NCI-H82 (cell line): ENCODE data around the gene SSTR3.
"Not testable (repeated sequence)": the region's sequence is repeated elsewhere in the genome, so short reads cannot be mapped to it uniquely, and the experiment has no call there.

Experiments
- DNase-seq: peaks from one replicate; lab custom pipeline; 2025; lab: John Stamatoyannopoulos, UW

The SSTR3 gene

DNA sequence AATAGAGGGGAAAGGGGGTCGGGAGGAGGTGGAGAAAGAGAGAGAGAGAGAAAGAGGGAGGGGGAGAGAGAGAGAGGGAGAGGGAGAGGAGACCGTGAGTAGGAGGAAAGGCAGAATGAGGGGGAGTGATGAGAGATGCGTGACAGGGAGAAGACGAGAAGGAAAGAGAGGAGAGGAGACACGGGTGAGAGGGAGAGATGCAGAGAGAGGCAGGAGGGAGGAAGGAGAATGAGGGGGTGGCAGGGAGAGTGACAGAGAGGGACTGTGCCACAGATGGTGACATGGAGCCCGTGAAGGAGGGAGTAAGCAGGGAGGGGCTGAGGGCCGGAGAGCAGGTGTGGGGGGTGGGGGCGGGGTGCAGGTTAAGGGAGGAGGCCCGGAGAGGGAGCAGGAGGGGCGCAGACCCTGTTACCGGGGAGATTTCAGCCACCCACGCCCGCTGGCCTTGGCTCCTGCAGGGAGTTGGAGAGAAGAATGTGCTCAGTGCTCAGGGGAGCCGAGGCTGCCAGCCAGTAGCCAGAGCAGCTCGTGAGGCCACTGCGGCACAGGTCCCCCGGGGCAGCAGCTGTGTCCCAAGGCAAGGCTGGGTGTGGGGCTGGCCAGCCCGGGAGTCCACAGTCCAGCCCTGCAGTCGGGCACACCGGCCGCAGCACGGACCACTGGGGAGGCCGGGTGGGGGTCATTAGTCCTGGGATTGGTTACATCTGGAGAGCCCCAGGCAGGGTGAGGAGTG is at the start of gene SSTR3:
Gene SSTR3 (minus strand): TSS at position 304 of the 733 bp plus-strand sequence. CDS start 4,674 bp downstream, outside the sequence.
- peak; percentile 18 for DNase-seq

DNA sequence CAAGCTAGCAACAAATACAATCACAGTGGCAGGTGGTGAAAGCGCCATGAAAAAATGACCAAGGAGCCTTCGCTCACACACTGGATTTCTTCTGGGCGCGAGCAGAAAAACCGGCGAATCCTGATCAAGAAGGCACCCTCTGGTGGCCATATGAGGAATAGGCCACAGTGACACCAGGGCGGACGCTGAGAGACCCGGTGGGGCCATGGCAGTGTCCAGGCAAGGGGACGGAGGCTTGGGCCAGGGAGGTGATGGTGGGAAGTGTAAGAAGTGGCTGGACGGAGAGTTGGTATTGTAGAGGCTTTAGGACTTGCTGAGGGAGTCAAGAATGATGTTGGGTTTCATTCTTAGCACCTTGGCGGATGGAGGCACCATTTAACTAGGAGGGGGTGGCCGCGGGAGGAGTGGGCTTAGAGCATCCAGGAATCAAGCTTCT is 48.6 kb upstream of the SSTR3 start:
- DNase-seq: peak; percentile 61

DNA sequence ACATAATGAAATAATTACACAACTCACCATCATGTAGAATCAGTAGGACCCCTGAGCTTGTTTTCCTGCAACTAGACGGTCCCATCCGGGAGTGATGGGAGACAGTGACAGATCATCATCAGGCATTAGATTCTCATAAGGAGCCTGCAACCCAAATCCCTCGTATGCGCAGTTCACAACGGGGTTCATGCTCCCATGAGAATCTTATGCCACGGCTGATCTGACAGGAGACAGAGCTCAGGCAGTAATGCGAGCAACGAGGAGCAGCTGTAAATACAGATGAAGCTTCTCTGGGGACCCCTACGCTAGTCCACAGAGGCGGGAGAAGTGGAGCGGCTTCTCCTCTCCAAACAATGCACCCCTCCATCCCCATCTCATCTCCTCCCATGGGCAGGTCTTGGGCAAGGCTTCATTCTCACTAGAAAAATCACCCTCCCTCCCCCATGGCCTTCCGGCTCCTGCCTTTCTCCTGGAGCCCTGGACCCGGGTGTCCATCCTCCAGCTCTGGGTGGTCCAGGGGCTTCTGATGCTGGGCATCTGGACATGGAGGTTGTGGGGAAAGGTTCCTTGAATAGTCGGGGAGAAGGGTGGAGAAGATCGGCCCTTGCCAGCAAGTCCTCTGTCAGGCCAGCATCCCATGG is 48.0 kb upstream of the SSTR3 start:
- DNase-seq: no peak

DNA sequence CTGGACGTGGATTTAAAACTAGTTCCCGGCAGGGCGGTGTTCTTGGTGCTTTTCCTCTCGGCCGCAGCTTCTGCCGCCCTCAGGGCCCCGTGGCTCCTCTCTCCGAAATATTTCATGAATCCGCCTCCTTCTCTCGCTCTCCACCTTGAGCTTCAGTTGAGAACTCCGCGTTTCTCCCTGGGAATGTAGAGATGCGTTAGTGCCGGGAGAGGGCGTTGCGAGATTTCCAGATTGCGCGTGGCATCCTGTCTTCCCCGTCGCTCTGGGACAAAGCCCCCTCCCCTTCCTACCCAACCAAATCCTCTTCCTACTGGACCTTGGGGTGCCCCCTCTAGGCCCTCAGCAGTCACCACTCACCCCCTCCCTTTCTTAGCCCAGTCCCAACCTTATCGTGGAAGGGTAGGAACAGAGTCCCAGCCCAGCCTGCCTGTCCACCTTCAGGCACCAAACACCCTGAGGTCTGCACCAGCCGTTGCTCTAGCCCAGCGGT is 47.3 kb upstream of the SSTR3 start:
- peak; percentile 50 for DNase-seq

DNA sequence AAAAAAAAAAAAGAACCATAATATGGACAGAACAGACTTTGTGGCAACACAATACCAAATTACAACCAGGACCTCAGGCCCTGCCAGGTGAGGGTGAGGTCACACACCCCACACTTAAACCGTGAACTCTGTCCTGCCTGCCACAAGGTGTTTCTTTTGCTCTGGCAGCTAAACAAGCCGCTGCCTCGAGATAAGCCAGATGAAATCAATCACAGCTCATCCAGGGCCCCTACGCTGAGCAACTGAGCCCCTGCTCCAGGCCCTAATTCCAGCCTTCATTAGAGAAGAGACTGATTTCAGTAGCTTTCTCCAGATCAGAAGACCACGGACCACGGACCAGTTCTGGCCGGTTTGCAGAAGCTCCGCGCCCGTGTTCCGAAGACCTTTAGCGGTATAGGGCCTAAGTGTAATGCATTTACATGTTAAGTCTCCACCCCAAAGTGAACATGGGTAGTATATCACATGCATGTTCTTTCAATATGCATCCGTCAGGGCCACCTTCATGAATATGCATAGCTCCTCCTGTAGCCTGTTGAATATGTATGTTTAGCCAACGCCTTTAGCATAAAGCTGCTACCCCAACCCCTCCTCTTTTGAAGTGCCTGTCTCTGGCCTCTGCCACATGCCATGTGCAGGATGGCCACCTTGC is 46.6 kb upstream of the SSTR3 start:
- DNase-seq: no peak

DNA sequence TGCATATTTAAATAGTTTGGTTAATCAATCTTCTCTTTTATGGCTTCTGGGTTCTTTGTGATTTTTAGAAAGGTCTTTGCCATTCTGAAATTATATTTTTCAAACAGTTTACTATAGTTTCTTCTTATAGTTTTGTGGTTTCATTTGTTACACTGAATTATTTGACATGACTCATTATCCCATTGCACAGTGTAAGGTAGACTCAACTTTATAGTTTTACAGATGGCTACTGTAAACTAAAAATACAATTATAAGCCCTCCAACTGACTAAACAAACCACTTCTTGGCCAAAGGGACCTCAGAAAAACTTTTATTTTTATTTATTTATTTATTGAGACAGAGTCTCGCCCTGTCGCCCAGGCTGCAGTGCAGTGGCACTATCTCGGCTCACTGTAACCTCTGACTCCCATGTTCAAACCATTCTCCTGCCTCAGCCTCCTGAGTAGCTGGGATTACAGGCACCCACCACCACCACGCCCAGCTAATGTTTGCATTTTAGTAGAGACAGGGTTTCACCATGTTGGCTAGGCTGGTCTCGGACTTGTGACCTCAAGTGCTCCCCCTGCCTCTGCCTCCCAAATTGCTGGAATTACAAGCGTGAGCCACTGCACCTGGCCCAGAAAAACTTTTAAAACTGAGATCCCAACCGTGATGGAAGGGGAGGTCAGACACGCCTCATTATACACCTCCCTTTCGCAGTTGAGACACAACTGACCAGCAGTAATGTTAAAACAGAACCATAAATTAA is 45.9 kb upstream of the SSTR3 start:
- DNase-seq: no peak

DNA sequence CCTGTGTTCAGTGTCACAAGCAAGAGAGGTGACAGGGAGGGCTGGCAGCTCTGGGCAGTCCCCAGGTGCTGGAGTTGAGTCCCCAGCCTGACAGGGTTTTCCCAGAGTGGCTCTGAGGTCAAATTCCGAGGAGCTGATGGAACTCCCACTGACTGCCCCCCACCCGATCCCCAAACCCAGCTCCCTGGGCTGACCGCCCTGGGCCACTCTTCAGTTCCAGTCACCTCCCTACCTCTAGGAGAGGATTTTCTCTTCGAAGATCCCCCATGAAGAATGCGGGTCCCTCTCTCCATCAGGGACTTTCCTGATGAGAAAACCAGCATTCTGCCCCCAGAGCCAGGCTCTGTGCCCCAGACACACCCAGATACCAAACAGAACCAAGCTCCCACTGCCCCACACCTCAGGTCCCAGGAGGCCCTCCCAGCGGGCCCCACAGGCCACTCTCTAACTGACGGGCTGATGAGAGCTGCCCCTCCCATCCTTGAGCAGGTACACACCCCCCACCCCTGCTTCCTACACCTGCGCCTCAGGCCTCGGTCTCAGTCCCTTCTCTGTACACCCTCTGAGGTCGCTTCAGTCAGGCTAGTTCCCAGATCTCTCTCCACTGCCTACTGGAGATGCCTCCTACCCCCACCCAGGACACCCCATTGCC is 43.9 kb upstream of the SSTR3 start:
- DNase-seq: no peak

DNA sequence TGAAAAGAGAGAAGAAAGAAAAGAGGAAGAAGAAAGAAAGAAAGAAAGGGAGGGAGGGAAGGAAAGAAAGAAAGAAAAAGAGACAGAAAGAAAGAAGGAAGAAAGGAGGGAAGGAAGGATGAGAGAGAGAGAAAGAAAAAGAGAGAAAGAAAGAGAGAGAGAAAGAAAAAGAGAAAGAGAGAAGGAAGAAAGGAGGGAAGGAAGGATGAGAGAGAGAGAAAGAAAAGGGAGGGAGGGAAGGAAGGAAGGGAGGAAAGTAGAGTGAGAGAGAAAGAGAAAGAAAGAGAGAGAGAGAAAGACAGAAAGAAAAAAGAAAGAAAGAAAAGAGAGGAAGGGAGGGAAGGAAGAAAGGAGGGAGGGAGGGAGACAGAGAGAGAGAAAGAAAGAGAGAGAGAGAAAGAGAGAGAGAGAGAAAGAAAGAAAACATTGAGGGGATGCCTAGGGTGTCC is 43.3 kb upstream of the SSTR3 start:
- no peak for DNase-seq

DNA sequence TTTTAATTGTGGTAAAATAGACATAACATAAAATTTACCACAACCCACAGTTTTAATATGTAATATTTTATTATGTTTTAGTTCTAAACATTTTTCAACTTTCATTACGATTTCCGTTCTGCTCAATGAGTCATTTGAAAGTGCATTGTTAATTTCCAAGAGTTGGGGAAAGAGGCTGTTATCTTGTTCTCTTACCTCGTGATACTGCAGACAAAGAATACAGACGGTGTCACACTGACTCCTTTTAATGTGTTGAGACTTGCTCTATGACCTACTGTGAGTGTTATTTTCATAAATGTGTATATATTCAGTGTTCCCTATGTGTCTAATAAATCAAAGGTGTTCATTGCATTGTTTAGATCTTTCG is 42.6 kb upstream of the SSTR3 start:
- no peak for DNase-seq

DNA sequence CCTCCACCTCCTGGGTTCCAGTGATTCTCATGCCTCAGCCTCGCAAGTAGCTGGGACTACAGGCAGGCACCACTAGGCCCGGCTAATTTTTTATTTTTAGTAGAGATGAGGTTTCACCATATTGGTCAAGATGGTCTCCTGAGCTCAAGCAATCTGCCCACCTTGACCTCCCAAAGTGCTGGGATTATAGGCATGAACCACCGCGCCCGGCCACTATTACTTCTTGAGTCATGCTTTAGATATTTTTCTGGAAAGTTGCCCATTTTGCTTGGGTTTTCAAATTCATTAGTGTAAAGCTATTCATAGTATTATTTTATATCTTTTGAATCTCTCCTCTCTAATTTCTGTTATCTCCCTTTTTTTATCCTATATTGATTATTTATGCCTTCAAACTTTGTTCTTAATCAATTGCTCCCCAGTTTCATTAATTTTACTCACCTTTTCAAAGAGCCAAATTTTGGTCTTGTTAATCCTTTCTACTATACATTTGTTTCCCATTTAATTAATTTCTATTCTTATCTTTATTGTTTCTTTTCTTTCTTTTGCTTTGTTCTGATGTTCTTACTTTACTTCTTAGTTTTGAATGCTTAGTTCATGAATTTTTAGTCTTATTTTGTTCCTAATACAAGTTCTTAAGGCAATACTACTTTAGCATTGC is 42.1 kb upstream of the SSTR3 start:
- no peak for DNase-seq

DNA sequence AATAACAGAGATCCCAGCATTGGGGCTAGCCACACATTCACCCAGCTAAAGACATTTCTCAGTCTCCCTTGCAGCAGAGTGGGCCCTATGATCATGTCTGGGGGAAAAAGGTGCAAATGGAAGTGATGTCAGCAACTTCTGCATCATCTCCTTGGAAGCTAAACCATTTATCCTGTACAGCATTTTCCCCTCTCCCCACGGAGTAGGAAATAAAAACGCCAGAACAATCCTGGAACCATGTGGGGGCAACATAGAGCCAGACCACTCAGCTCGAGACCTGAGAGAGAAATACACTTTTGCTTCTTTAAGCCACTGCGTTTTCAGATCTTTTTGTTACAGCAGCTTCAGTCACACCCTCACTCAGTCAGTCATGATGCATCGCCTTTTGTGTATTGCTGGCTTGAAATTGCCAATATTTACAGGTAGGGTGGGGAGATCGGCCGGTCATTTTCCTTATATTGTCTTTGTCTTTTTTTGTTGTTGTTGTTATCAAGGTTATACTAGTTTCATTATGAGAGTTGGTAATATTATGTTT is 40.9 kb upstream of the SSTR3 start:
- DNase-seq: peak; percentile 12

DNA sequence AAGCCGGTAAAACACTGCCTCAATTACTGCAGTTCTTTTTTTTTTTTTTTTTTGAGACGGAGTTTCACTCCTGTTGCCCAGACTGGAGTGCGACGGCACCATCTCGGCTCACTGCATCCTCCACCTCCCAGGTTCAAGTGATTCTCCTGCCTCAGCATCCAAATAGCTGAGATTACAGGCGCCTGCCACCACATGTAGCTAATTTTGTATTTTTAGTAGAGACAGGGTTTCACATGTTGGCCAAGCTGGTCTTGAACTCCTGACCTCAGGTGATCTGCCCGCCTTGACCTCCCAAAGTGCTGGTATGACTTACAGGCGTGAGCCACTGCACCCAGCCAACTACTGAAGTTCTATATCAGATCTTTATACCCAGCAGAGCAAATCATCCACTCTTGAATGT is 39.6 kb upstream of the SSTR3 start:
- not testable (repeated sequence) for DNase-seq

DNA sequence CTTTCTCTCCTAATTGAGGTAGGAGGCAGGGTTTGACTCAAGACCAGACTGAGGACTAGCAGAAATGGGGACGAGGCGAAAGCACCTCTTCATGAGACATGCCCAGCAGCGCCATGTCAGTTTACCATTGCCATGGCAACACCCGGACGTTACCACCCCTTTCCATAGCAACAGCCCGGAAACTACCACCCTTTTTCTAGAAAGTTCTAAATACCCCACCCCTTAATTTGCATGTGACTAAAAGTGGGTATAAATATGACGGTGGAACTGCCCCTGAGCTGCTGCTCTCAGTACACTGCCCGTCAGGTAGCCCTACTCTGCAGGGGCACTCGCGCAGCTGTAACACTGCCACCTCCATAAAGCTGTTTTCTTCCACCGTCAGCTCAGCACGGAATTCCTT is 37.7 kb upstream of the SSTR3 start:
- no peak for DNase-seq

DNA sequence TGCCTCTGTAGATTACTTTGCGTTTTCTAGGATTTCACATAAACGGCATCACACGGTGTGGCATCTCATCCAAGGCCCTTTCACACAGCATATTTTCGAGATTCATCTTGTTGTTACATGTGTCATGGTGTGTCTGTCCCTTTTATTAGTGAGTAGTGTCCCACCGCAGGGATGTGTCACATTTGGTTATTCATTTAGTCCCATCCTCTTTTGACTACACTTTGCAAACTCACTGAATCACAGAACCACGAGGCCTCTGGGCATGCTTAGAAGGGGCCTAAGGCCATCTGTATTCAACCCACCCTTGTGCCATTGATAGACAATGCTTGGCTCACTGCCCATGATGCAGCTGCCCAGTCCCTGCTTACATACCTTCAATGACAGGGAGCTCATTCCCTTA is 36.0 kb upstream of the SSTR3 start:
- DNase-seq: no peak

DNA sequence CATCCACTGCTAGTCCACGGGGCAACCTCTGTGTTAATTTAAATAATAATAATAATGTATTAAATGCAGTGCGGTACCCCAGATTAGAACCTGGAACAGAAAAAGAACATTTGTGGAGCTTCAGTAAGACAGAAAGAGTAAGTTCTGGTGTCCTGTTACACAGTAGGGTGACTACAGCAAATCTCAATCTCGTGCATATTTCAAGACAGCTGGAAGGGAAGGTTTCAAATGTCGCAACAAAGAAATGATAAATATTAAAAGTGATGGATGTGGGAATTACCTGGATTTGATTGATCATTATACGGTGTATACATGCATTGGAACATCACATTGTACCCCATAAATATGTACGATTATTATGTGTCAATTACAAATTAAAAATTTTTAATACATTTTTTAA is 33.5 kb upstream of the SSTR3 start:
- no peak for DNase-seq

DNA sequence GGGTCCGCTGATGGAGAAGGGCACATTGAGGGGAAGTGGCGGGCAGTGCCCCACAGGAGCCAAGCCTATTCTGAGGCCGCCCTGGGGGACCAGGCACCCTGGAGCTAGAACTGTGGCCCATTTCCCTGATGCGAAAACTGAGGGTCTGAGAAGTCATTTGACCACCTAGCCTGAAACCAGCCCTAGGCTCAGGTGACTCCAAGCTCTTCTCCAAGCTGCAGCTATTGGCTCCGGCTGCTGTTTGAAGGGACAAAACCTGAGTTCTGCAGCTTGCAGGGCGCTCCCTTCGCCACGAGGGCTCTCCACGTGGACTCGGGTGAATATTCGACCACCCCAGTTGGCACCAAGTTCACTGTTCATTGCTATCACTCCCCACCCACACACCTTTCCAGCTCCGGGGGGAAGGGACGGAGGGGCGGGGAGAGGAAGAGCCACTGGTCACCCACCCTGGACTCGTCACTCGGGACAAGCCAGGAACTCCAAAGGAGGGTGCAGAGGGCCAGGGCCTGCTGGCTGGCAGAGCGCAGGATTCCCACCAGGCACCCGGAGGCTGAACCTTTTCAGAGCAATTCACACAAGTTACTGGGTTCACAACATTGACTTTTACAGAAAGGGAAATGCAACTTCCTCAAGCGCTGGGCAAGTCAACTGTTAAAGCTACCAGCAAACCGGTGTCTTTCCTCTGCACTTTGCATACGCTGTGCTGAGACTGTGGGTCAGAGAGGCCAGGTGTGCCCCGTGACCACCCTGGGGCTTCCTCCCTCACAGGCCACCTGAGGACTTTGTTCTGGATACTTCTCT is 32.8 kb upstream of the SSTR3 start:
- no peak for DNase-seq

DNA sequence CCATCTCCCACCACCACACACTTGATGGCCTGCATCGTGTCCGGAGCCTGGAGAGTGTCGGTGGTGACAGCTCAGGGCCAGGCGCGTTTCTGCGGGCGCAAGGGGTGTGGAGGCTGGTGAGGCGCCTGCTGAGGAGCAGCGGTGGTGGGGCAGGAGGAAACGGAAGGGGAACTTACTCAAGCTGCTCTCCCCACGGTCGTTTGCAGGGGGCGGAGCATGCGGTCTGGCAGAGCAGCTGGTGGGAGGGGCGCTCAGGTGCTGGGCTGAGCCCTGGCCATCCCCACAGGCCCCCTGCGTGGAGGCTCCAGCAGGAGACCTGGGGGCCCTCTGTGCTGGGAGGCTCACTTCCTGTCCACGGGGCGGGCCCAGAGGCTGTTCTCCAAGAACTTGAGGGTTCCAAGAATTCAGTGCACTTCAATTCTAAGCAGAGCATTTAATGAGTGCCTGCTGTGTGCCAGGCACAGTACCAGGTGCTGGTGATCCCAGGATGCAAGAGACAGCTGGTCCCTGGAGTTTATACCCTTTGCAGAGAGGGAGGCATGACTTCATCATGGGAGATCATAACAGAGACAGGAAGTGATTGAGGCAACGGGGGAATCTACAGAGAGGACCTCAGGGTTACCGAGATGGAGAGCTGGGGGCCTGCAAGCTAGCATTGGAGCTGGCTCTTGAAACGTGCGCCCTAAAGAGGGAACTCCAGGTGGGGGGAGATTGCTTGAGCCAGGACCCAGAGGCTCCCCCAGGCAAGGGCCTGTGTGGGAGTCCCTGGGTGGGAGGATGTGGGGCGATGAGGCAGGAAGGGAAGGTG is 32.0 kb upstream of the SSTR3 start, which contains the start of gene RAC2:
Gene RAC2 (minus strand): TSS at position 156 of the 808 bp plus-strand sequence. CDS start 121 bp downstream, at position 35.
- DNase-seq: peak; percentile 35

DNA sequence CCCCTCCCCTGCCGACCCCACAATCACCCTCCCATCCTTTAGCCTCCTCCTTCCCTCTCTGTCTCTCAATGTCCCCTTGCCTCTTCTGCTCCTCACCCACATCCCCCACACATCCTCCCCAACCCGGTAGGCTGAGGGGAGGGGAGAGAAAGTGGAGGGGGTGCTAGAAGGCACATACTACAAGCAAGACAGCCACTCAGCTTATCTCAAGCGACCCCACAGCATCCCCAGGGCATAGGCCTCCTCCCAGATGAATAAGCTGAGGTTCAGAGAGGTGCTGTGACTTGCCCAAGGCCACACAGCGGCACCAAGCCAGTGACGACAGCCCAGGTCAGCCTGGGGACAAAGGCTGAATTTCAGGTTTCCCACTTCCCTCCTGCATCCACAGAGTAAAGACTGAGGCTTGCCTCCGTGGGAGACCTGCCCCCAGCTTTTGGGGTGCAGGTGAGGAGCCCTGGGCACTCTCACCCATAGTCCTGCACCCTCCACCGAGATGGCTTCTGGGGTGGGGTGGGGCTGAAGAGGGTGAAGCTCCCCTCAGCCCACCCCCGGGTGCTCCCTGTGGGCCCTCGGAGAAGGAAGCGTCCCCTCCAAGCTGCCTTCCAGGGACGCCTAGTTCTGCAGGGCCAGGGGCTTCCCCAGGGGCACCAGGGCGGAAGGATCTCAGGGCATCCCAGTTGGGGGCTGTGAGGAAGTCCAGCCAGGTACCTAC is 31.3 kb upstream of the SSTR3 start:
- DNase-seq: no peak
